GM12878 (cell line): ENCODE measurements around the gene GRIK2. TPM values are rescaled to one million over a fixed set of nuclear protein-coding genes. Genes with fewer than 3 reads are reported as not detected.

Experiments
- BCLAF1 ChIP-seq: fragments of 450-650 bp; IDR thresholded peaks from 2 replicates; pipeline ENCODE4 v1.6.1; 2017; ENCODE audit warnings: antibody characterized with exemption, mild to moderate bottlenecking, moderate library complexity
- CBX5 ChIP-seq: sonication (generic); IDR thresholded peaks from 2 replicates; pipeline ENCODE4 v1.6.1; 2016; ENCODE audit warnings: low read depth, moderate library complexity, mild to moderate bottlenecking, inconsistent platforms
- ETV6 ChIP-seq, 2 experiments: fragments of 450-650 bp in 1 of 2; IDR thresholded peaks in 1 of 2; conservative IDR thresholded peaks in 1 of 2; 2 replicates each; pipeline ENCODE4 v1.6.1; 2014; ENCODE audit warnings: antibody characterized with exemption in 1 of 2, borderline replicate concordance in 1 of 2, low read depth in 1 of 2, mild to moderate bottlenecking in 1 of 2, moderate library complexity in 1 of 2
- EZH2 ChIP-seq: IDR thresholded peaks from 2 replicates; pipeline ENCODE4 v1.6.1; 2012; ENCODE audit warnings: low read depth, mild to moderate bottlenecking, control low read depth, inconsistent platforms, low read length, borderline replicate concordance; ENCODE audit not compliant: control insufficient read depth
- IKZF2 ChIP-seq, 2 experiments: fragments of 450-650 bp; IDR thresholded peaks; 2 replicates each; pipeline ENCODE4 v1.6.1; 2017; ENCODE audit warnings: mild to moderate bottlenecking in 2 of 2, moderate library complexity in 2 of 2
- JUNB ChIP-seq: IDR thresholded peaks from 2 replicates; pipeline ENCODE4 v1.6.1; 2016; ENCODE audit warnings: antibody characterized with exemption, mild to moderate bottlenecking
- NFIC ChIP-seq: IDR thresholded peaks from 2 replicates; pipeline ENCODE4 v1.6.1; 2012; ENCODE audit warnings: low read depth, mild to moderate bottlenecking, inconsistent platforms, low read length, moderate library complexity
- NKRF ChIP-seq: fragments of 450-650 bp; conservative IDR thresholded peaks from 2 replicates; pipeline ENCODE4 v1.6.1; 2017; ENCODE audit warnings: mild to moderate bottlenecking, moderate library complexity
- NR2F1 ChIP-seq: fragments of 450-650 bp; conservative IDR thresholded peaks from 2 replicates; pipeline ENCODE4 v1.6.1; 2017; ENCODE audit warnings: mild to moderate bottlenecking
- PML ChIP-seq: IDR thresholded peaks from 2 replicates; pipeline ENCODE4 v1.6.1; 2012; ENCODE audit warnings: low read length, inconsistent platforms
- RB1 ChIP-seq: fragments of 450-650 bp; formaldehyde crosslinking; IDR thresholded peaks from 2 replicates; pipeline ENCODE4 v1.6.1; 2017; ENCODE audit warnings: mild to moderate bottlenecking, borderline replicate concordance
- SRF ChIP-seq, 2 experiments: IDR thresholded peaks; 2 replicates each; pipeline ENCODE4 v1.6.1; 2011; ENCODE audit warnings: low read depth in 2 of 2, low read length in 2 of 2, mild to moderate bottlenecking in 1 of 2, moderate library complexity in 1 of 2
- TAF1 ChIP-seq: IDR thresholded peaks from 2 replicates; pipeline ENCODE4 v1.6.1; 2011; ENCODE audit warnings: mild to moderate bottlenecking, low read depth, low read length, borderline replicate concordance
- ZBTB33 ChIP-seq: fragments of 450-650 bp; IDR thresholded peaks from 2 replicates; pipeline ENCODE4 v1.6.1; 2017; ENCODE audit warnings: mild to moderate bottlenecking
- ZNF274 ChIP-seq: IDR thresholded peaks from one replicate; pipeline ENCODE4 v1.8.0; 2011; ENCODE audit not compliant: insufficient read length, insufficient read depth
- polyA plus RNA-seq, 11 experiments: library from polyadenylated mRNA; depleted of rRNA in 4 of 11; unstranded in 6 of 11; stranded (reverse) in 5 of 11; fragments of >200 nt; fragmentation: Nextera tagmentation in 4 of 11; fragmentation: Illumina TruSeq in 1 of 11; extraction: Ambion mirVana in 4 of 11; extraction: Trizol in 1 of 11; gene quantifications; 1 replicate in 1 of 11; 2 replicates in 10 of 11; pipeline versions ENCODE4 v1.2.1 to v1.2.3, GENCODE V29; 2011 to 2016; ENCODE audit warnings: inconsistent platforms in 2 of 11, missing spikeins in 2 of 11, low read depth in 1 of 11
- total RNA-seq, 4 experiments: library from RNA; depleted of rRNA in 3 of 4; stranded (reverse); fragments of >200 nt in 3 of 4; fragmentation: Illumina TruSeq in 1 of 4; extraction: Trizol in 1 of 4; gene quantifications; 2 replicates each; pipeline versions ENCODE4 v1.2.1 to v1.2.3, GENCODE V29; 2013 to 2021

GRIK2 gene
- total and polyA plus RNA-seq, 10 of the 15 experiments (the other 5 are each of a cell fraction or from before 2014, with no cell fraction given) = not detected

- TF ChIP-seq EZH2 (no peak), TAF1 (no peak), ETV6 (conservative IDR thresholded peaks at IDR 0.05 in 1 of 2, IDR thresholded peaks at IDR 0.05 in 1 of 2; ENCODE audit: borderline replicate concordance in 1 of 2, low read depth in 1 of 2) (peak in 1 of 2 experiments; percentile 36; a peak in 1 of 4 replicates), BCLAF1 (no peak), NFIC (no peak), IKZF2 (IDR thresholded peaks at IDR 0.05) (0 out of 4 replicates have a peak, but pooled peaks of 1 of the 2 experiments have one; percentile 12), NR2F1 (0 out of 2 replicates have a peak, but pooled peaks have one; percentile 48), RB1 (no peak), PML (no peak), ZNF274 (no peak), NKRF (no peak), SRF (IDR thresholded peaks at IDR 0.05; ENCODE audit: low read depth in 2 of 2, low read length in 2 of 2) (no peak), CBX5 (no peak), ZBTB33 (no peak), JUNB (peak; percentile 66)
These were observed 212.4 kb downstream of the GRIK2 start (continued) for GRCh38 chr6:101605874-101606273.
